A673 (cell line): Measurements from ENCODE around the gene RPS6KA5.

Source experiments
- EZH2 ChIP-seq: fragments of 200-600 bp; sonication (generic); IDR thresholded peaks from 2 replicates; pipeline ENCODE4 v1.6.1; 2017; ENCODE audit warnings: borderline replicate concordance, low read depth, mild to moderate bottlenecking, mixed read lengths, antibody characterized with exemption, low read length; ENCODE audit not compliant: poor library complexity, severe bottlenecking
- TF ChIP-seq, protein P1 (sequence below): fragments of 300-800, 200-600 bp; sonication (generic); conservative IDR thresholded peaks from 2 replicates; pipeline ENCODE4 v1.5.1; 2017; ENCODE audit warnings: low read depth, mild to moderate bottlenecking, antibody characterized with exemption, low read length, moderate library complexity, mixed read lengths

GRCh38 chr14:90812109-90812508 is 248.3 kb downstream of the RPS6KA5 start:
- TF ChIP-seq EZH2, result no peak
- TF ChIP-seq, protein P1, sequence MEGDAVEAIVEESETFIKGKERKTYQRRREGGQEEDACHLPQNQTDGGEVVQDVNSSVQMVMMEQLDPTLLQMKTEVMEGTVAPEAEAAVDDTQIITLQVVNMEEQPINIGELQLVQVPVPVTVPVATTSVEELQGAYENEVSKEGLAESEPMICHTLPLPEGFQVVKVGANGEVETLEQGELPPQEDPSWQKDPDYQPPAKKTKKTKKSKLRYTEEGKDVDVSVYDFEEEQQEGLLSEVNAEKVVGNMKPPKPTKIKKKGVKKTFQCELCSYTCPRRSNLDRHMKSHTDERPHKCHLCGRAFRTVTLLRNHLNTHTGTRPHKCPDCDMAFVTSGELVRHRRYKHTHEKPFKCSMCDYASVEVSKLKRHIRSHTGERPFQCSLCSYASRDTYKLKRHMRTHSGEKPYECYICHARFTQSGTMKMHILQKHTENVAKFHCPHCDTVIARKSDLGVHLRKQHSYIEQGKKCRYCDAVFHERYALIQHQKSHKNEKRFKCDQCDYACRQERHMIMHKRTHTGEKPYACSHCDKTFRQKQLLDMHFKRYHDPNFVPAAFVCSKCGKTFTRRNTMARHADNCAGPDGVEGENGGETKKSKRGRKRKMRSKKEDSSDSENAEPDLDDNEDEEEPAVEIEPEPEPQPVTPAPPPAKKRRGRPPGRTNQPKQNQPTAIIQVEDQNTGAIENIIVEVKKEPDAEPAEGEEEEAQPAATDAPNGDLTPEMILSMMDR, result no peak
